Measurements from ENCODE around the gene VWA1.
"Not testable (repeated sequence)": the region's sequence is repeated elsewhere in the genome, so short reads cannot be mapped to it uniquely, and the experiment has no call there.

VWA1 gene

GRCh38 chr1:1425753-1426495 is 9.6 kb upstream of the VWA1 start:
- Mint-ChIP-seq H3K27ac (no peak overlapping the region), H3K4me3 (peak overlapping the region; percentile 52), H3K9me3 (peaks cover 5% of the 10 kb centered on the region), H3K4me1 (peaks cover 60% of the 10 kb centered on the region), H3K27me3 (ENCODE audit: low read depth, poor library complexity) (peaks cover 3% of the 10 kb centered on the region), H3K36me3 (ENCODE audit: low read depth) (no peaks in the 10 kb centered on the region)
- peak; percentile 38 for DNase-seq
- no peak for TF ChIP-seq CTCF (IDR thresholded peaks at IDR 0.05)

GRCh38 chr1:1426496-1427105 is 8.9 kb upstream of the VWA1 start:
- DNase-seq: no peak
- peaks cover 3% of the 10 kb centered on the region for H3K27me3 Mint-ChIP-seq (ENCODE audit: low read depth, poor library complexity)
- H3K36me3 Mint-ChIP-seq (ENCODE audit: low read depth): no peaks in the 10 kb centered on the region
- H3K27ac Mint-ChIP-seq: no peak overlapping the region
- H3K9me3 Mint-ChIP-seq: peaks cover 5% of the 10 kb centered on the region
- H3K4me1 Mint-ChIP-seq: peaks cover 61% of the 10 kb centered on the region
- H3K4me3 Mint-ChIP-seq: peak overlapping the region; percentile 52
- no peak for TF ChIP-seq CTCF (IDR thresholded peaks at IDR 0.05)

GRCh38 chr1:1427106-1427819 is 8.2 kb upstream of the VWA1 start:
- no peaks in the 10 kb centered on the region for H3K36me3 Mint-ChIP-seq (ENCODE audit: low read depth)
- no peak for TF ChIP-seq CTCF (IDR thresholded peaks at IDR 0.05)
- peaks cover 63% of the 10 kb centered on the region for H3K4me1 Mint-ChIP-seq
- H3K27ac Mint-ChIP-seq: no peak overlapping the region
- DNase-seq: peak; percentile 75
- peaks cover 3% of the 10 kb centered on the region for H3K27me3 Mint-ChIP-seq (ENCODE audit: low read depth, poor library complexity)
- peak overlapping the region; percentile 23 for H3K4me3 Mint-ChIP-seq
- peaks cover 5% of the 10 kb centered on the region for H3K9me3 Mint-ChIP-seq

- no peak overlapping the region for H3K4me3 Mint-ChIP-seq
- H3K36me3 Mint-ChIP-seq (ENCODE audit: low read depth): no peaks in the 10 kb centered on the region
- H3K9me3 Mint-ChIP-seq: peaks cover 5% of the 10 kb centered on the region
- peaks cover 63% of the 10 kb centered on the region for H3K4me1 Mint-ChIP-seq
- DNase-seq: no peak
- TF ChIP-seq CTCF (IDR thresholded peaks at IDR 0.05): no peak
- H3K27ac Mint-ChIP-seq: no peak overlapping the region
- peaks cover 3% of the 10 kb centered on the region for H3K27me3 Mint-ChIP-seq (ENCODE audit: low read depth, poor library complexity)
Observed at GRCh38 chr1:1427820-1428148, 7.7 kb upstream of the VWA1 start.

- peaks cover 3% of the 10 kb centered on the region for H3K27me3 Mint-ChIP-seq (ENCODE audit: low read depth, poor library complexity)
- peak overlapping the region; percentile 76 for H3K4me3 Mint-ChIP-seq
- no peak overlapping the region for H3K27ac Mint-ChIP-seq
- no peaks in the 10 kb centered on the region for H3K36me3 Mint-ChIP-seq (ENCODE audit: low read depth)
- DNase-seq: no peak
- H3K9me3 Mint-ChIP-seq: peaks cover 5% of the 10 kb centered on the region
- no peak for TF ChIP-seq CTCF (IDR thresholded peaks at IDR 0.05)
- H3K4me1 Mint-ChIP-seq: peaks cover 63% of the 10 kb centered on the region
Observed at GRCh38 chr1:1428174-1428573, 7.3 kb upstream of the VWA1 start.

- H3K4me1 Mint-ChIP-seq: peaks cover 61% of the 10 kb centered on the region
- not testable (repeated sequence) for H3K27me3 Mint-ChIP-seq (ENCODE audit: low read depth, poor library complexity); H3K36me3 Mint-ChIP-seq (ENCODE audit: low read depth); DNase-seq; H3K9me3 Mint-ChIP-seq; H3K27ac Mint-ChIP-seq; H3K4me3 Mint-ChIP-seq
Observed at GRCh38 chr1:1428967-1429366, 6.5 kb upstream of the VWA1 start.
